NT2/D1 (cell line): ENCODE data around the gene HOXB3.

Experiments
- DNase-seq: peaks from one replicate; pipeline ENCODE4 v3.0.0-alpha.2; 2011; ENCODE audit warnings: low read depth, low spot score
- H3K27me3 ChIP-seq: 2 replicates; pipeline ENCODE4 v1.6.0; 2011; ENCODE audit warnings: mild to moderate bottlenecking; ENCODE audit not compliant: insufficient read length, insufficient read depth
- H3K36me3 ChIP-seq: 2 replicates; pipeline ENCODE4 v1.6.1; 2011; ENCODE audit warnings: mild to moderate bottlenecking, low read length, mixed read lengths; ENCODE audit not compliant: insufficient read depth, insufficient read length
- H3K4me1 ChIP-seq: 2 replicates; pipeline ENCODE4 v1.5.1; 2011; ENCODE audit not compliant: insufficient read depth, insufficient read length
- H3K4me3 ChIP-seq: 2 replicates; pipeline ENCODE4 v1.5.1; 2011; ENCODE audit warnings: low read depth; ENCODE audit not compliant: insufficient read length
- H3K9ac ChIP-seq: 2 replicates; pipeline ENCODE4 v1.6.0; 2011; ENCODE audit warnings: low read depth; ENCODE audit not compliant: insufficient read length
- H3K9me3 ChIP-seq: 2 replicates; pipeline ENCODE4 v1.5.1; 2011; ENCODE audit warnings: mild to moderate bottlenecking, low read length; ENCODE audit not compliant: insufficient read depth
- SUZ12 ChIP-seq: IDR thresholded peaks from 2 replicates; pipeline ENCODE4 v1.6.1; 2011; ENCODE audit not compliant: insufficient read length, insufficient read depth; ENCODE audit errors: extremely low read depth
- YY1 ChIP-seq: IDR thresholded peaks from 2 replicates; pipeline ENCODE4 v1.6.1; 2011; ENCODE audit not compliant: insufficient read length, insufficient read depth
- ZNF274 ChIP-seq: IDR thresholded peaks from 2 replicates; pipeline ENCODE4 v1.6.1; 2011; ENCODE audit warnings: mild to moderate bottlenecking, low read depth, low read length

The HOXB3 gene

GRCh38 chr17:48623583-48623982, 33.5 kb upstream of the HOXB3 start:
- H3K9ac ChIP-seq: no peak overlapping the region
- no peaks in the 10 kb centered on the region for H3K36me3 ChIP-seq
- H3K4me3 ChIP-seq: no peak overlapping the region
- H3K27me3 ChIP-seq: peaks cover 100% of the 10 kb centered on the region
- TF ChIP-seq ZNF274 (no peak), SUZ12 (no peak), YY1 (no peak)
- no peak for DNase-seq
- peaks cover 7% of the 10 kb centered on the region for H3K4me1 ChIP-seq
- H3K9me3 ChIP-seq: peaks cover 7% of the 10 kb centered on the region; the same call in 1 of the 2 replicates

- H3K36me3 ChIP-seq: no peaks in the 10 kb centered on the region
- H3K9me3 ChIP-seq: peaks cover 7% of the 10 kb centered on the region; the same call in 1 of the 2 replicates
- no peak for DNase-seq
- no peak overlapping the region for H3K4me3 ChIP-seq
- no peak overlapping the region for H3K9ac ChIP-seq
- TF ChIP-seq SUZ12: no peak
- TF ChIP-seq YY1: no peak
- TF ChIP-seq ZNF274: no peak
- H3K27me3 ChIP-seq: peaks cover 100% of the 10 kb centered on the region
- H3K4me1 ChIP-seq: peaks cover 10% of the 10 kb centered on the region
Observed at GRCh38 chr17:48622857-48623256, 32.8 kb upstream of the HOXB3 start.

- Histone ChIP-seq H3K9me3 (peaks cover 7% of the 10 kb centered on the region; the same call in 1 of the 2 replicates), H3K4me1 (peaks cover 13% of the 10 kb centered on the region), H3K36me3 (no peaks in the 10 kb centered on the region), H3K9ac (no peak overlapping the region), H3K4me3 (no peak overlapping the region), H3K27me3 (peaks cover 100% of the 10 kb centered on the region)
- TF ChIP-seq YY1 (no peak), SUZ12 (peak; percentile 33)
- DNase-seq: no peak
Observed at GRCh38 chr17:48621410-48622392, 31.7 kb upstream of the HOXB3 start.

- Histone ChIP-seq H3K9me3 (peaks cover 7% of the 10 kb centered on the region; the same call in 1 of the 2 replicates), H3K4me3 (no peak overlapping the region), H3K27me3 (peaks cover 100% of the 10 kb centered on the region), H3K9ac (no peak overlapping the region), H3K36me3 (no peaks in the 10 kb centered on the region), H3K4me1 (peaks cover 13% of the 10 kb centered on the region)
- no peak for DNase-seq
- TF ChIP-seq SUZ12 (peak; percentile 66), YY1 (no peak)
Observed at GRCh38 chr17:48620461-48621139, 30.6 kb upstream of the HOXB3 start.

GRCh38 chr17:48619826-48620449, 29.9 kb upstream of the HOXB3 start:
- peak overlapping the region; percentile 13 for H3K4me3 ChIP-seq
- TF ChIP-seq YY1: no peak
- peak; percentile 27 for TF ChIP-seq SUZ12
- TF ChIP-seq ZNF274: no peak
- no peak for DNase-seq
- H3K4me1 ChIP-seq: peaks cover 13% of the 10 kb centered on the region
- H3K27me3 ChIP-seq: peaks cover 100% of the 10 kb centered on the region
- no peak overlapping the region for H3K9ac ChIP-seq
- H3K36me3 ChIP-seq: no peaks in the 10 kb centered on the region
- peaks cover 7% of the 10 kb centered on the region; the same call in 1 of the 2 replicates for H3K9me3 ChIP-seq

GRCh38 chr17:48618256-48618896, 28.3 kb upstream of the HOXB3 start:
- Histone ChIP-seq H3K36me3 (no peaks in the 10 kb centered on the region), H3K9me3 (peaks cover 7% of the 10 kb centered on the region; the same call in 1 of the 2 replicates), H3K4me3 (no peak overlapping the region), H3K9ac (no peak overlapping the region), H3K4me1 (peaks cover 13% of the 10 kb centered on the region), H3K27me3 (peaks cover 99% of the 10 kb centered on the region)
- DNase-seq: peak; percentile 52
- TF ChIP-seq ZNF274: no peak
- no peak for TF ChIP-seq SUZ12
- TF ChIP-seq YY1: no peak
